PC-3 (cell line): Measurements from ENCODE around the gene TMEM255B.

Experiments used
- CTCF ChIP-seq: fragments of 300-600 bp; sonication (generic); conservative IDR thresholded peaks from 2 replicates; pipeline ENCODE4 v1.5.1; 2017; ENCODE audit warnings: antibody characterized with exemption, low read depth, mild to moderate bottlenecking, low read length
- EZH2 ChIP-seq: fragments of 300-600 bp; sonication (generic); IDR thresholded peaks from one replicate; pipeline ENCODE4 v1.6.1; 2017; ENCODE audit warnings: antibody characterized with exemption, mild to moderate bottlenecking, low read length; ENCODE audit not compliant: unreplicated experiment
- EZH2phosphoT487 ChIP-seq: fragments of 300-600 bp; sonication (generic); IDR thresholded peaks from 2 replicates; pipeline ENCODE4 v1.6.1; 2018; ENCODE audit warnings: mild to moderate bottlenecking, antibody characterized with exemption, low read length, borderline replicate concordance

DNA sequence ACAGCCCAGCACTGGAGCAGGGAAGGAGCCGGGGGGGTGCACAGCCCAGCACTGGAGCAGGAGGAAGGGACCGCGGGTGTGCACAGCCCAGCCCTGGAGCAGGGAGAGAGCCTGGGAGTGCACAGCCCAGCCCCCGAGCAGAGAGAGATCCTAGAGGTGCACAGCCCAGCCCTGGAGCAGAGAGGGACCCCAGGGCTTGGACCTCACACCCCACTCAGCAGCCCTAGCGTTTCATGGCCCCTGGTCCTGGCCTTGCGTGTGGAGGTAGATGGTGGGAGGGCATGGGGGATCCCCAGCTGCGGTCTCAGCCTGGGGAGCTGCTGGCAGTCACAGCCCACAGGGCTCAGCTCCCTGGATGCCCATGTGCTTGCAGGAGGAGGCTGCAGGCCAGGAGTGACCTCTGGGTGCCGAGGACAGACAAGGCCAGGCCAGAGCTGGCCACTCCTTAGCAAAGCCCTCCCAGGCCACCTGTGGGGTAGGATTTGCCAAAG is 79.7 kb downstream of the TMEM255B start:
- TF ChIP-seq CTCF (no peak), EZH2 (no peak), EZH2phosphoT487 (no peak)
